HG02623 (cell line): ENCODE results near the gene IDNK.

Experiments
- ATAC-seq: cut with Tn5 transposase; IDR thresholded peaks from one replicate; pipeline ENCODE4 v1.9.1; 2021; ENCODE audit warnings: moderate library complexity; ENCODE audit not compliant: unreplicated experiment

IDNK gene

DNA sequence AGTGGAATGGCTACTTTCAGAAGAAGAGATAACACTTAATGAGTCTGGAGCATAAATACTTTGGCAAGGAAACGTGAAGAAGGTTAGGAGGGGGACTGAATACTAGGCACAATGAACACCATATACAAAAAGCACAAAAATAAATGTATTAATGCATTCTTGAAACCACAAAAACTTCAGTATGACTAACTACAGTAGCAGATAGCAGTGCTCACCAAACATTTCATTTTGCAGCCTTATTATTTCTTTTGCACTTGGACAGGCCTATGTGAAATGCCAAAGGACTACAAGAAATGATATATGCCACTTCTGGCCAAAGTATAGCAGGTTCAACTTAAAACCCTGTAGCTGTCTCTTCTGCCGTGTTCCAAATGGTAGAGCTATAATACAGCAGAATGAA lies 58.5 kb downstream of the IDNK start:
- ATAC-seq, result no peak

DNA sequence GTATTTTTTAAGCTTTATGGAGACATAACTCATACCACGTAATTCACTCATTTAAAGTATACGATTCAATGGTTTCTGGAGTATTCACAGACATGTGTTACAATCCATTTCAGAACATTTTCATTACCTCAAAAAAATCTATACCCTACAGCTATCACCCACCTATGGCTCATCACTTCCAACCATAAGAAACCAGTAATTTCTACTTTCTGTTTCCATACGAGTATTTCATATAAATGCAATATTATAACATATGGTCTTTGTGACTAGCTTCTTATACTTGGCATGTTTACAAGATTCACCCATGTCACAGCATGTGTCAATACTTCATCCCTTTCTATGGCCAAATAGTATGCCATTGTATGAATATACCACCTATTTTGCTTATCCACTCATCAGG lies 66.0 kb downstream of the IDNK start:
- ATAC-seq, result no peak

DNA sequence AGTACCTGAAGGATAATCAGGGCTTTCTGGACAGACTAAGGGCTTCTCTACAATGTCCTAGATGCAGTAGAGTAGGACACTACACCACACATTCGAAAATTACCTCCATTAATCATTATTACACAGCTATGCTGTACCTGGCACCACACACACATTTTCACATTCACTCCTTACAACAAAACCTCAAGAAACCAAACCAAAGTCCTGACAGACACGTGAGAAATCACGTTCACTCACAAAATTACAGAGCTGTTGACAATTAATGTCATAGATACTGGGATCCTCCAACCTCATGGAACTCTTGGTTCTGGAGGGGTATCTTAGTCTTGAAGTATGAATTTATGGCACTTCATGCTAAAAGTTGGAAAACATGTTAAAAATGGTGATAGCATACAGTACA lies 68.5 kb downstream of the IDNK start:
- no peak for ATAC-seq
